Measurements from ENCODE around the gene JMJD1C. TPM values are rescaled to one million over a fixed set of nuclear protein-coding genes. Genes with fewer than 3 reads are reported as not detected.
"Not testable (repeated sequence)": the region's sequence is repeated elsewhere in the genome, so short reads cannot be mapped to it uniquely, and the experiment has no call there.

Gene JMJD1C
- total and polyA plus RNA-seq, 4 experiments from 2014 or later: 22.8 to 115 (median 84.5) TPM

DNA sequence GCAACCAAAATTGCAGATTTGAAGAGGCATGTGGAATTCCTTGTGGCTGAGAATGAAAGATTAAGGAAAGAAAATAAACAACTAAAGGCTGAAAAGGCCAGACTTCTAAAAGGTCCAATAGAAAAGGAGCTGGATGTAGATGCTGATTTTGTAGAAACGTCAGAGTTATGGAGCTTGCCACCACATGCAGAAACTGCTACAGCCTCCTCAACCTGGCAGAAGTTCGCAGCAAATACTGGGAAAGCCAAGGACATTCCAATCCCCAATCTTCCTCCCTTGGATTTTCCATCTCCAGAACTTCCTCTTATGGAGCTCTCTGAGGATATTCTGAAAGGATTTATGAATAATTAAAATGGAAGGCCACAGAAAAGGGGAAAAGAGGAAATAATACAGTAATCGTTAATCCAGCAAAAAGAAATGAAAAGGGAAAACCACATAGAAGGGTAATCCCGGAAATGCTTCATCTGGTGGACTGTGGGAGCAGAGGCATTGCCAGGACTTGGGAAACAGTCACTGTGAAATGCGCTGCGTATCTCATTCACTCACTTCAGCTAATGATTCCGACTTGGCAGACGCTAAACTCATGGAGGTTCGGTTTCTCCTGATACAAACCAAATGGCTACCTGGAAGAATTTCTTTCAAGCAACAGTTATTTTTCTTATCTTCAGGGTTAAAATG lies 311.8 kb downstream of the JMJD1C start:
- H3K9me3 Mint-ChIP-seq; H3K27me3 Mint-ChIP-seq; H3K4me1 ChIP-seq (ENCODE audit: insufficient read depth, low read length); H3K27me3 ChIP-seq (ENCODE audit: insufficient read depth, low read length); H3K4me3 Mint-ChIP-seq; intact Hi-C loops (cut with micrococcal nuclease); POLR2A ChIA-PET (ENCODE audit: partially characterized antibody); H3K4me3 ChIP-seq (ENCODE audit: low read length in 2 of 2); H3K27ac Mint-ChIP-seq; DNase-seq; H3K27ac ChIP-seq (ENCODE audit: low read depth, low read length); H3K9me3 ChIP-seq (ENCODE audit: control insufficient read depth in 1 of 2, low read length in 2 of 2): not testable (repeated sequence)
- Mint-ChIP-seq H3K4me1 (peaks cover 2 to 14% (median 8%) of the 10 kb centered on the region in 4 donors), H3K36me3 (peaks cover 39 to 58% of the 10 kb centered on the region in 2 donors)
- CTCF ChIA-PET (ENCODE audit: partially characterized antibody): interaction anchor here (1.1 to 2.2 kb wide), 2 partner anchors 13 to 20 kb away, joined by 3 to 8 read pairs; no protein-coding TSS in a partner anchor
- peaks cover 19% of the 10 kb centered on the region for H3K36me3 ChIP-seq (ENCODE audit: insufficient read depth, low read length)

DNA sequence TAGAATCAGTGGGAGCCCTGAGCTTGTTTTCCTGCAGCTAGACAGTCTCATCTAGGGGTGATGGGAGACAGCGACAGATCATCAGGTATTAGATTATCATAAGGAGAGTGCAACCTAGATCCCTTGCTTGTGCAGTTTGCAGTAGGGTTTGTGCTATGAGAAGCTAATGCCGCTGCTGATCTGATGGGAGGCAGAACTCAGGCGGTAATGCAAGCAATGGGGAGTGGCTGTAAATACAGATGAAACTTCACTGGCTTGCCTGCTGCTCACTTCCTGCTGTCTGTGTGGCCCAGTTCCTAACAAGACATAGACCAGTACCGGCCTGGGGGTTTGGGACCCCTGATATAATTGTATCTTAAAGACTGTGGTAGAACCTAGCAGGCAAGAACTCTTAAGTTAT lies 315.0 kb downstream of the JMJD1C start:
- CTCF ChIA-PET (ENCODE audit: partially characterized antibody): interaction anchor here (1.6 to 7.5 kb wide), 2 partner anchors 7 to 16 kb away, joined by 4 to 76 read pairs; no protein-coding TSS in a partner anchor
- Histone ChIP-seq H3K36me3 (ENCODE audit: insufficient read depth, low read length) (peaks cover 26% of the 10 kb centered on the region), H3K9me3 (ENCODE audit: control insufficient read depth in 1 of 2, low read length in 2 of 2) (no peaks in the 10 kb centered on the region), H3K27ac (ENCODE audit: low read depth, low read length) (no peak overlapping the region), H3K4me1 (ENCODE audit: insufficient read depth, low read length) (peaks cover 1% of the 10 kb centered on the region), H3K27me3 (ENCODE audit: insufficient read depth, low read length) (no peaks in the 10 kb centered on the region), H3K4me3 (ENCODE audit: low read length in 2 of 2) (no peak overlapping the region)
- no peak for DNase-seq
- Mint-ChIP-seq H3K9me3 (no peaks in the 10 kb centered on the region), H3K36me3 (peaks cover 55 to 70% of the 10 kb centered on the region in 2 donors), H3K27me3 (no peaks in the 10 kb centered on the region), H3K4me1 (peaks cover 13 to 24% (median 18%) of the 10 kb centered on the region in 4 donors), H3K27ac (peak overlapping the region in 1 of 7 donors; percentile 8), H3K4me3 (no peak overlapping the region)
- POLR2A ChIA-PET (ENCODE audit: partially characterized antibody): no interaction called here
- intact Hi-C loops (cut with micrococcal nuclease): no loop called here

DNA sequence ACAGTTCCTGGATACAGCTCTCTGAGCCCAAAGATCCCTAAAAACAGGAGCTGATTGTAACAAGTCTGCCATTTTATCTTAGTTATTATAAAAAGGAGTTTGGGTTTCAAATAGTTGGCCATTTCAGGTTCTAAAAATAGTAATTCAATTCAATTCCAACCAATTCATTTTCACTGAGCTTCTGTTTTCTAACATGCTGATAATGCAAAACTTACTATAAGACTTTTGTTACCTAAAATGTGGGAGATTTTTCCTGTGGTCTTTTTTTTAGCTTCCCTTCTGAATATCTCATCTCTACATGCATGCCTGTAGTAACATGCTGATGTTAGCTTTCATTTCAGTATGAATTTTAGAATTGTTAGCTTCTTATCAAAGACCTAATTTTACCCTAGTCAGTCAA lies 319.3 kb downstream of the JMJD1C start:
- intact Hi-C loops (cut with micrococcal nuclease): no loop called here
- Histone ChIP-seq H3K9me3 (ENCODE audit: control insufficient read depth in 1 of 2, low read length in 2 of 2) (no peaks in the 10 kb centered on the region), H3K36me3 (ENCODE audit: insufficient read depth, low read length) (peaks cover 7% of the 10 kb centered on the region), H3K4me1 (ENCODE audit: insufficient read depth, low read length) (peaks cover 17% of the 10 kb centered on the region), H3K4me3 (ENCODE audit: low read length in 2 of 2) (no peak overlapping the region), H3K27ac (ENCODE audit: low read depth, low read length) (no peak overlapping the region), H3K27me3 (ENCODE audit: insufficient read depth, low read length) (no peaks in the 10 kb centered on the region)
- Mint-ChIP-seq H3K36me3 (peaks cover 28 to 40% of the 10 kb centered on the region in 2 donors), H3K27me3 (no peaks in the 10 kb centered on the region), H3K27ac (no peak overlapping the region), H3K4me1 (peaks cover 33 to 63% (median 49%) of the 10 kb centered on the region in 4 donors), H3K4me3 (no peak overlapping the region), H3K9me3 (no peaks in the 10 kb centered on the region)
- POLR2A ChIA-PET (ENCODE audit: partially characterized antibody): interaction anchor here (0.6 to 2.0 kb wide), 2 partner anchors 11 to 13 kb away, joined by 3 to 8 read pairs; partner anchors contain the start of gene NRBF2
- no peak for DNase-seq
- CTCF ChIA-PET (ENCODE audit: partially characterized antibody): interaction anchor here (1.1 to 7.5 kb wide), 9 partner anchors 10 to 720 kb away, joined by 3 to 76 read pairs (median 4); no protein-coding TSS in a partner anchor

DNA sequence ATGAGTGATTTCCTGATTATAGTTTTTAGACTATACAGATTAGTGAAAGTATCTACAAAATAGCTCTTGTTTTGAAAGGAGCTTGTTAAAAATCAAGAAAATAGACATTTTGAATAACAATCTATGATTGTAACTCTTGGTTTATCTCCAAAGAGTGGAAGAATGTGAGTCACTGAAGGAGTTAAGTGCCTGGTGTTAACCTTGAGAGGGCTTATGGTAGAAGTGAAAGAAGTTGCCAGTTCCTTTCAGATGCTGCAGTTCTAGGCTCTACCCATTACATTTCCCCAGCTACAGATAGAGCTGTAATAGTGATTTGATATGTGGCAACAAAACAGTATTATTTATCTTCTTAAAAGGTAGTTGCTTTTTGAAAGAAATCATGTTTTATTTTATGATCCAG lies 320.0 kb downstream of the JMJD1C start:
- intact Hi-C loops (cut with micrococcal nuclease): no loop called here
- no peak for DNase-seq
- Mint-ChIP-seq H3K27me3 (no peaks in the 10 kb centered on the region), H3K4me3 (no peak overlapping the region), H3K9me3 (no peaks in the 10 kb centered on the region), H3K36me3 (peaks cover 25 to 40% of the 10 kb centered on the region in 2 donors), H3K4me1 (peaks cover 33 to 67% (median 53%) of the 10 kb centered on the region in 4 donors), H3K27ac (peak overlapping the region in 3 of 7 donors; percentile 43 to 54 (median 51))
- Histone ChIP-seq H3K27ac (ENCODE audit: low read depth, low read length) (no peak overlapping the region), H3K27me3 (ENCODE audit: insufficient read depth, low read length) (no peaks in the 10 kb centered on the region), H3K4me1 (ENCODE audit: insufficient read depth, low read length) (peaks cover 24% of the 10 kb centered on the region), H3K9me3 (ENCODE audit: control insufficient read depth in 1 of 2, low read length in 2 of 2) (no peaks in the 10 kb centered on the region), H3K36me3 (ENCODE audit: insufficient read depth, low read length) (peaks cover 7% of the 10 kb centered on the region), H3K4me3 (ENCODE audit: low read length in 2 of 2) (no peak overlapping the region)
- POLR2A ChIA-PET (ENCODE audit: partially characterized antibody): interaction anchor here (2.0 kb wide), 1 partner anchor 12 kb away, joined by 8 read pairs; the partner anchor contains the start of gene NRBF2
- CTCF ChIA-PET (ENCODE audit: partially characterized antibody): interaction anchor here (1.1 to 7.5 kb wide), 7 partner anchors 9 to 721 kb away, joined by 3 to 76 read pairs (median 5); no protein-coding TSS in a partner anchor

DNA sequence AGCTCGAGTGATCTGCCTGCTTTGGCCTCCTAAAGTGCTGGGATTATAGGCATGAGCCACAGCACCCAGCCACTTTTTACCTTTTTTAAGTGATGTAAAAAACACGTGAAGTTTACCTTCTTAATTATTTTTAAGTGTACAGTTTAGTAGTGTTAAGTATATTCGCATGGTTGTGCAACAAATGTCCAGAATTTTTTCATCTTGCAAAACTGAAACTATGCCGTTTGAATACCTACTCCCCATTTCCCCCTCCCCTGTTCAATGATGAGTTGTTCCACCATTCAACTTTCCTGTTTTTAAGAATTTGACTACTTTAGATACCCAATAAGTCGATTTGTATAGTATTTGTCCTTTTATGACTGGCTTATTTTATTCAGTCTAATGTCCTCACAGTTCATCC lies 321.8 kb downstream of the JMJD1C start:
- H3K4me3 Mint-ChIP-seq: peak overlapping the region in 2 of 8 donors; percentile 41 to 73
- no peaks in the 10 kb centered on the region for H3K27me3 Mint-ChIP-seq
- ChIA-PET POLR2A (ENCODE audit: partially characterized antibody) (no interaction called here), CTCF (ENCODE audit: partially characterized antibody) (interaction anchor here (7.5 kb wide), 1 partner anchor 14 kb away, joined by 76 read pairs; no protein-coding TSS in a partner anchor)
- Histone ChIP-seq H3K9me3 (ENCODE audit: control insufficient read depth in 1 of 2, low read length in 2 of 2) (no peaks in the 10 kb centered on the region), H3K4me3 (ENCODE audit: low read length in 2 of 2) (no peak overlapping the region), H3K27me3 (ENCODE audit: insufficient read depth, low read length) (no peaks in the 10 kb centered on the region), H3K4me1 (ENCODE audit: insufficient read depth, low read length) (peaks cover 24% of the 10 kb centered on the region), H3K36me3 (ENCODE audit: insufficient read depth, low read length) (peaks cover 7% of the 10 kb centered on the region), H3K27ac (ENCODE audit: low read depth, low read length) (no peak overlapping the region)
- H3K36me3 Mint-ChIP-seq: peaks cover 28 to 47% of the 10 kb centered on the region in 2 donors
- no peaks in the 10 kb centered on the region for H3K9me3 Mint-ChIP-seq
- H3K27ac Mint-ChIP-seq: peak overlapping the region in 2 of 7 donors; percentile 54 to 80
- intact Hi-C loops (cut with micrococcal nuclease): no loop called here
- DNase-seq: no peak
- peaks cover 40 to 84% (median 57%) of the 10 kb centered on the region in 4 donors for H3K4me1 Mint-ChIP-seq

DNA sequence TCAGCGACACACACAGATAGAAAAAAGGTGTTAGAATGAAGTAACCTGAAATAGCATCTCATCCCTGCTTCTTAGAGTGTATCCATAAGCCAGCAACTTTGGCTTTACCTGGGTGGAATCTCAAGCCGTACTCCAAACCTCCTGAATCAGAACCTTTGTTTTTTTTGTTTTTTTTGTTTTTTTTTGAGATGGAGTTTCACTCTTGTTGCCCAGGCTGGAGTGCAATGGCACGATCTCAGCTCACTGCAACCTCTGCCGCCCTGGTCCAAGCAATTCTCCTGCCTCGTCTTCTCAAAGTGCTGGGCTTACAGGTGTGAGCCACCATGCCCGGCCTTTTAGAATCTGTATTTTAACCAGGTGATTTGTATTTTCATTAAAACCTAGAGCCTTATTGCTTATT lies 323.6 kb downstream of the JMJD1C start:
- ChIA-PET CTCF (ENCODE audit: partially characterized antibody) (interaction anchor here (0.8 to 2.2 kb wide), 3 partner anchors 10 to 25 kb away, joined by 4 to 7 read pairs (median 4); no protein-coding TSS in a partner anchor), POLR2A (ENCODE audit: partially characterized antibody) (no interaction called here)
- no peaks in the 10 kb centered on the region for H3K36me3 ChIP-seq (ENCODE audit: insufficient read depth, low read length)
- H3K4me3 ChIP-seq (ENCODE audit: low read length in 2 of 2): no peak overlapping the region
- peak overlapping the region in 2 of 7 donors; percentile 46 to 72 for H3K27ac Mint-ChIP-seq
- intact Hi-C loops (cut with micrococcal nuclease): no loop called here
- peaks cover 42 to 87% (median 63%) of the 10 kb centered on the region in 4 donors for H3K4me1 Mint-ChIP-seq
- H3K36me3 Mint-ChIP-seq: peaks cover 23 to 37% of the 10 kb centered on the region in 2 donors
- no peaks in the 10 kb centered on the region for H3K27me3 ChIP-seq (ENCODE audit: insufficient read depth, low read length)
- H3K4me1 ChIP-seq (ENCODE audit: insufficient read depth, low read length): peaks cover 32% of the 10 kb centered on the region
- no peaks in the 10 kb centered on the region for H3K9me3 Mint-ChIP-seq
- peak overlapping the region in 1 of 8 donors; percentile 32 for H3K4me3 Mint-ChIP-seq
- H3K27me3 Mint-ChIP-seq: no peaks in the 10 kb centered on the region
- DNase-seq: no peak
- no peak overlapping the region for H3K27ac ChIP-seq (ENCODE audit: low read depth, low read length)
- H3K9me3 ChIP-seq (ENCODE audit: control insufficient read depth in 1 of 2, low read length in 2 of 2): no peaks in the 10 kb centered on the region

DNA sequence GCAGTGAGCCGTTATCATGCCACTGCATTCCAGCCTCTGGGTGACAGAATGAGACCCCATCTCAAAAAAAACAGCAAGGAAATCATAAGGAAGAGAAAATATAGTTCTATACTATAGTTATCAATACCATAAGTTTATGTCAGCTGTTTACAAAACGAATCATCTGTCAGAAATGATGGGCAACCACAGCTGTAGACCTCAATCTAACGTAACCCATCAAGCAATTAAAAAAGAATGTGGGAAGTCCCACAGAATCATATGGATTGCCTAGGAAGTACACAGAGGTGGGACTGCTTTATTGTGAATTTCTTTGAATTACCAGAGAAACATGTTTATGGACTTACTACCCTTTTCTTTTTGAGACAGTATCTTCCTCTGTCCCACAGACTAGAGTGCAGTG lies 325.7 kb downstream of the JMJD1C start:
- H3K27me3 Mint-ChIP-seq: no peaks in the 10 kb centered on the region
- H3K27ac Mint-ChIP-seq: no peak overlapping the region
- H3K9me3 Mint-ChIP-seq: no peaks in the 10 kb centered on the region
- ChIA-PET CTCF (ENCODE audit: partially characterized antibody) (no interaction called here), POLR2A (ENCODE audit: partially characterized antibody) (interaction anchor here (1.2 kb wide), 1 partner anchor 324 kb away, joined by 5 read pairs; the partner anchor contains the start of gene EGR2)
- intact Hi-C loops (cut with micrococcal nuclease): no loop called here
- Histone ChIP-seq H3K27me3 (ENCODE audit: insufficient read depth, low read length) (no peaks in the 10 kb centered on the region), H3K36me3 (ENCODE audit: insufficient read depth, low read length) (no peaks in the 10 kb centered on the region), H3K9me3 (ENCODE audit: control insufficient read depth in 1 of 2, low read length in 2 of 2) (no peaks in the 10 kb centered on the region), H3K4me3 (ENCODE audit: low read length in 2 of 2) (no peak overlapping the region), H3K4me1 (ENCODE audit: insufficient read depth, low read length) (peaks cover 46% of the 10 kb centered on the region), H3K27ac (ENCODE audit: low read depth, low read length) (no peak overlapping the region)
- H3K36me3 Mint-ChIP-seq: peaks cover 16 to 31% of the 10 kb centered on the region in 2 donors
- H3K4me1 Mint-ChIP-seq: peaks cover 42 to 86% (median 66%) of the 10 kb centered on the region in 4 donors
- H3K4me3 Mint-ChIP-seq: no peak overlapping the region
- no peak for DNase-seq

Measured in CD4-positive, alpha-beta memory T cell (primary cell).